HEK293 (cell line): Measurements from ENCODE around the gene KPNA6.

Source experiments
- CTCF ChIA-PET: fragments of 350-600 bp; formaldehyde crosslinking; extraction: SDS; loops from one replicate; lab custom pipeline; 2021; ENCODE audit warnings: antibody characterized with exemption; lab: Yijun Ruan, JAX
- POLR2A ChIA-PET: fragments of 300-600 bp; formaldehyde crosslinking; extraction: SDS; loops from one replicate; lab custom pipeline; 2020; ENCODE audit warnings: antibody characterized with exemption, inconsistent platforms; lab: Yijun Ruan, JAX
- H3K27ac ChIP-seq: fragments of 200-500 bp; sonication (Bioruptor generic); 2 replicates; pipeline ENCODE4 v1.5.1; 2014; ENCODE audit warnings: low read depth, low read length, control low read depth, inconsistent platforms; ENCODE audit errors: extremely low read depth
- H3K36me3 ChIP-seq, 2 experiments: fragments of 200-500 bp in 1 of 2; sonication (Bioruptor generic) in 1 of 2; 1 replicate in 1 of 2; 2 replicates in 1 of 2; pipeline ENCODE4 v1.5.1; 2014 to 2017; ENCODE audit warnings: inconsistent platforms in 2 of 2, low read length in 2 of 2; ENCODE audit not compliant: control insufficient read depth in 2 of 2, insufficient read depth in 1 of 2
- H3K4me1 ChIP-seq: fragments of 200-500 bp; sonication (Bioruptor generic); 2 replicates; pipeline ENCODE4 v1.5.1; 2014; ENCODE audit warnings: mild to moderate bottlenecking, low read length, inconsistent platforms; ENCODE audit not compliant: control insufficient read depth, insufficient read depth
- H3K4me3 ChIP-seq: 2 replicates; pipeline ENCODE4 v1.5.1; 2011; ENCODE audit warnings: low read depth, mild to moderate bottlenecking, control low read depth, low read length, moderate library complexity
- H3K9me3 ChIP-seq: fragments of 200-500 bp; sonication (Bioruptor generic); 2 replicates; pipeline ENCODE4 v1.5.1; 2014; ENCODE audit warnings: low read depth, low read length, inconsistent platforms; ENCODE audit not compliant: control insufficient read depth, insufficient read depth
- HIC1 ChIP-seq: fragments of 450-650 bp; formaldehyde crosslinking; IDR thresholded peaks from 2 replicates; pipeline ENCODE4 v1.5.1; 2016; ENCODE audit warnings: missing biosample characterization, missing genetic modification characterization
- HOXC10 ChIP-seq: sonication (generic); formaldehyde crosslinking; IDR thresholded peaks from 2 replicates; pipeline ENCODE4 v1.8.1; 2023; ENCODE audit warnings: mild to moderate bottlenecking, missing genetic modification reagents
- MYNN ChIP-seq: fragments of 450-650 bp; formaldehyde crosslinking; IDR thresholded peaks from 2 replicates; pipeline ENCODE4 v1.5.1; 2016; ENCODE audit warnings: missing biosample characterization, missing genetic modification characterization, borderline replicate concordance
- ZBTB17 ChIP-seq: fragments of 450-650 bp; formaldehyde crosslinking; IDR thresholded peaks from 2 replicates; pipeline ENCODE4 v1.5.1; 2016; ENCODE audit warnings: missing biosample characterization, missing genetic modification characterization
- ZNF221 ChIP-seq: fragments of 450-650 bp; formaldehyde crosslinking; IDR thresholded peaks from 2 replicates; pipeline ENCODE4 v1.5.1; 2017; ENCODE audit warnings: missing biosample characterization, missing genetic modification characterization, borderline replicate concordance
- ZNF600 ChIP-seq: fragments of 450-650 bp; formaldehyde crosslinking; IDR thresholded peaks from 2 replicates; pipeline ENCODE4 v1.5.1; 2016; ENCODE audit warnings: missing biosample characterization, missing genetic modification characterization
- ZNF645 ChIP-seq: fragments of 450-650 bp; formaldehyde crosslinking; IDR thresholded peaks from 2 replicates; pipeline ENCODE4; 2016; ENCODE audit warnings: missing biosample characterization, missing genetic modification characterization
- ZNF701 ChIP-seq: fragments of 450-650 bp; formaldehyde crosslinking; IDR thresholded peaks from 2 replicates; pipeline ENCODE4 v1.5.1; 2016; ENCODE audit warnings: missing biosample characterization, missing genetic modification characterization
- ZNF837 ChIP-seq: fragments of 450-650 bp; formaldehyde crosslinking; IDR thresholded peaks from 2 replicates; pipeline ENCODE4 v1.5.1; 2016; ENCODE audit warnings: missing biosample characterization, missing genetic modification characterization
- ZSCAN16 ChIP-seq: fragments of 450-650 bp; formaldehyde crosslinking; IDR thresholded peaks from 2 replicates; pipeline ENCODE4 v1.5.1; 2016; ENCODE audit warnings: missing biosample characterization, missing genetic modification characterization
- TF ChIP-seq, protein P1 (sequence below): fragments of 450-650 bp; formaldehyde crosslinking; IDR thresholded peaks from 2 replicates; pipeline ENCODE4 v1.5.1; 2017; ENCODE audit warnings: missing biosample characterization, missing genetic modification characterization
- TF ChIP-seq, protein P2 (sequence below): fragments of 450-650 bp; formaldehyde crosslinking; optimal IDR thresholded peaks from 2 replicates; pipeline ENCODE3; 2016; ENCODE audit warnings: missing biosample characterization, mild to moderate bottlenecking, missing genetic modification characterization
- TF ChIP-seq, protein P3 (sequence below): fragments of 450-650 bp; formaldehyde crosslinking; IDR thresholded peaks from 2 replicates; pipeline ENCODE4 v1.5.1; 2017; ENCODE audit warnings: missing biosample characterization, missing genetic modification characterization

Gene KPNA6

DNA sequence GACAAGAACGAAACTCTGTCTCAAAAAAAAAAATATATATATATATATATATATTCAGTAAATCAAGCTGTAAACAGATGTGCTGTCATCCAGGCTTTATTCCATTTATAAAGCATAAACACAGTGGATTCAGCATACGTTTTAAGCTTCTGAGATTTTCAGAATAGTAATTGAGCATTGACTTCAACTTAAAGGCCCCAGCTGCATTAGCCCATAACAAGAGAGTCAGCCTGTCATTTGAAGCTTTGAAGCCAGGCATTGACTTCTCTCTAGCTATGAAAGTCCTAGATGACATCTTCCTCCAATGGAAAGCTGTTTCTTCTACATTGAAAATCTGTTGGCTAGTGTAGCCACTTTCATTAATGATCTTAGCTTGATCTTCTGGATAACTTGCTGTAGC lies 6.6 kb downstream of the KPNA6 start:
- no peak for TF ChIP-seq ZNF837 (tag by site-specific recombination)
- no peak for TF ChIP-seq ZSCAN16
- peak; percentile 61; the same call in 1 of the 2 replicates for TF ChIP-seq MYNN (tag by site-specific recombination)
- TF ChIP-seq, protein P1, sequence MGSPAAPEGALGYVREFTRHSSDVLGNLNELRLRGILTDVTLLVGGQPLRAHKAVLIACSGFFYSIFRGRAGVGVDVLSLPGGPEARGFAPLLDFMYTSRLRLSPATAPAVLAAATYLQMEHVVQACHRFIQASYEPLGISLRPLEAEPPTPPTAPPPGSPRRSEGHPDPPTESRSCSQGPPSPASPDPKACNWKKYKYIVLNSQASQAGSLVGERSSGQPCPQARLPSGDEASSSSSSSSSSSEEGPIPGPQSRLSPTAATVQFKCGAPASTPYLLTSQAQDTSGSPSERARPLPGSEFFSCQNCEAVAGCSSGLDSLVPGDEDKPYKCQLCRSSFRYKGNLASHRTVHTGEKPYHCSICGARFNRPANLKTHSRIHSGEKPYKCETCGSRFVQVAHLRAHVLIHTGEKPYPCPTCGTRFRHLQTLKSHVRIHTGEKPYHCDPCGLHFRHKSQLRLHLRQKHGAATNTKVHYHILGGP, result no peak
- no peak for TF ChIP-seq ZBTB17 (tag by site-specific recombination)
- no peak for TF ChIP-seq ZNF645 (tag by site-specific recombination)
- no peaks in the 10 kb centered on the region for H3K9me3 ChIP-seq
- no peak overlapping the region for H3K27ac ChIP-seq
- H3K4me3 ChIP-seq, result no peak overlapping the region
- ChIA-PET CTCF (interaction anchor here (0.7 to 1.7 kb wide), 3 partner anchors 13 to 102 kb away, joined by 3 to 4 read pairs (median 3); no protein-coding TSS in a partner anchor), POLR2A (interaction anchor here (0.5 to 2.1 kb wide), 4 partner anchors 41 to 99 kb away, joined by 4 to 11 read pairs (median 4); partner anchors contain the start of genes TMEM39B and TXLNA)
- H3K4me1 ChIP-seq, result peaks cover 13% of the 10 kb centered on the region
- peaks cover 0 to 27% of the 10 kb centered on the region in 2 experiments; a peak in 2 of 3 replicates for H3K36me3 ChIP-seq

- no peak overlapping the region for H3K27ac ChIP-seq
Observed at GRCh38 chr1:32115496-32115895, 7.6 kb downstream of the KPNA6 start.

DNA sequence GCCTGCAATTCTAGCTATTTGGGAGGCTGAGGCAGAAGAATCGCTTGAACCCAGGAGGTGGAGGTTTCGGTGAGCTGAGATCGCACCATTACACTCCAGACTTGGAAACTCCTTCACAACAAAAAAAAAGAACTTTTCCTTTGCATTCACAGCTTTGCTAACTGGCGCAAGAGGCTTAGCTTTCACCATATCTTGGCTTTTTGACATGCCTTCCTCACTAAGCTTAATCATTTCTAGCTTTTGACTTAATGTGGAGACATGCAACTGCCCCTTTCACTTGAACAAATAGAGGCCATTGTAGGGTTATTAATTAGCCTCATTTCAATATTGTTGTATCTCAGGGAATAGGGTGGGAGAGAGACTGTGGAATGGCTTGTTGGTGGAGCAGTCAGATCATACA lies 8.7 kb downstream of the KPNA6 start:
- peaks cover 11% of the 10 kb centered on the region for H3K4me1 ChIP-seq
- no peak overlapping the region for H3K4me3 ChIP-seq
- H3K36me3 ChIP-seq, result peaks cover 0 to 17% of the 10 kb centered on the region in 2 experiments; a peak in 2 of 3 replicates
- TF ChIP-seq ZNF221, result no peak
- TF ChIP-seq, protein P2, sequence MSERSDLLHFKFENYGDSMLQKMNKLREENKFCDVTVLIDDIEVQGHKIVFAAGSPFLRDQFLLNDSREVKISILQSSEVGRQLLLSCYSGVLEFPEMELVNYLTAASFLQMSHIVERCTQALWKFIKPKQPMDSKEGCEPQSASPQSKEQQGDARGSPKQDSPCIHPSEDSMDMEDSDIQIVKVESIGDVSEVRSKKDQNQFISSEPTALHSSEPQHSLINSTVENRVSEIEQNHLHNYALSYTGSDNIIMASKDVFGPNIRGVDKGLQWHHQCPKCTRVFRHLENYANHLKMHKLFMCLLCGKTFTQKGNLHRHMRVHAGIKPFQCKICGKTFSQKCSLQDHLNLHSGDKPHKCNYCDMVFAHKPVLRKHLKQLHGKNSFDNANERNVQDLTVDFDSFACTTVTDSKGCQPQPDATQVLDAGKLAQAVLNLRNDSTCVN (tag by site-specific recombination), result no peak
- no peak for TF ChIP-seq ZNF701 (tag by site-specific recombination)
- TF ChIP-seq, protein P3, sequence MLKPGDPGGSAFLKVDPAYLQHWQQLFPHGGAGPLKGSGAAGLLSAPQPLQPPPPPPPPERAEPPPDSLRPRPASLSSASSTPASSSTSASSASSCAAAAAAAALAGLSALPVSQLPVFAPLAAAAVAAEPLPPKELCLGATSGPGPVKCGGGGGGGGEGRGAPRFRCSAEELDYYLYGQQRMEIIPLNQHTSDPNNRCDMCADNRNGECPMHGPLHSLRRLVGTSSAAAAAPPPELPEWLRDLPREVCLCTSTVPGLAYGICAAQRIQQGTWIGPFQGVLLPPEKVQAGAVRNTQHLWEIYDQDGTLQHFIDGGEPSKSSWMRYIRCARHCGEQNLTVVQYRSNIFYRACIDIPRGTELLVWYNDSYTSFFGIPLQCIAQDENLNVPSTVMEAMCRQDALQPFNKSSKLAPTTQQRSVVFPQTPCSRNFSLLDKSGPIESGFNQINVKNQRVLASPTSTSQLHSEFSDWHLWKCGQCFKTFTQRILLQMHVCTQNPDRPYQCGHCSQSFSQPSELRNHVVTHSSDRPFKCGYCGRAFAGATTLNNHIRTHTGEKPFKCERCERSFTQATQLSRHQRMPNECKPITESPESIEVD (tag by site-specific recombination), result no peak
- ChIA-PET POLR2A (interaction anchor here (0.7 kb wide), 2 partner anchors 14 to 63 kb away, joined by 3 read pairs; partner anchors contain the start of gene TXLNA), CTCF (no interaction called here)
- H3K27ac ChIP-seq, result no peak overlapping the region
- H3K9me3 ChIP-seq, result no peaks in the 10 kb centered on the region

More at GRCh38 chr1:32115496-32115895, 7.6 kb downstream of the KPNA6 start:
- CTCF ChIA-PET, result no interaction called here
- POLR2A ChIA-PET, result no interaction called here
- Histone ChIP-seq H3K4me3 (no peak overlapping the region), H3K9me3 (no peaks in the 10 kb centered on the region), H3K4me1 (peaks cover 13% of the 10 kb centered on the region)
- TF ChIP-seq HOXC10 (CRISPR knock-in tag), result no peak
- TF ChIP-seq ZNF600, result 0 out of 2 replicates have a peak, but pooled peaks have one; percentile 34
- TF ChIP-seq HIC1, result peak; percentile 49
- TF ChIP-seq, all 188 proteins: peak for 2
- H3K36me3 ChIP-seq, result peaks cover 0 to 22% of the 10 kb centered on the region in 2 experiments; a peak in 2 of 3 replicates
